Measurements from ENCODE around the gene DMPK.

DMPK gene

DNA sequence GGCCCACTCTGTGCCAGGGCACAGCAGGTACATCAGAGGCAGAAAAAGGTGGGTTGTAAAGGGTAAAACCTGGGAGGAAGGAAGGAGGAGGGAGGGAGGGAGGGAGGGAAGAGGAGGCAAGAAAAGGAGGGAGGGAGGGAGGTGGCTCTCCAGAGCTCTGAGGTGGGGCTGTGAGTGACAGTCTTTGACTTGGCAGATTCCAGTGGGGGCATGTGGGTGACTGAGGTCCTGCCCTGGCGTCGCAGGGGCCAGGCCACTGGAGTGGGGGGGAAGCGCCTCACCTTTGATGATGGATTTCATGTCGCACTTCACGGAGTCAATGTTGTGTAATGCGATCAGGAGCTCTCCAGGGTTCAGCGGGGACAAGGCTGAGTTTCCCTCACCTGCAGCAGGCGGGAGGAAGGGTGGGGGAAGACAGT, 38.8 kb upstream of the DMPK start:
- H3K27ac ChIP-seq (ENCODE audit: low read depth, low read length): no peak overlapping the region
- no peak overlapping the region for H3K18ac ChIP-seq (ENCODE audit: low read length)
- no peak overlapping the region for H3K4me3 ChIP-seq (ENCODE audit: low read depth, low read length)
- H3K79me2 ChIP-seq (ENCODE audit: control insufficient read depth, insufficient read depth, low read length, poor library complexity): peaks cover under 1% of the 10 kb centered on the region
- H3K9me3 ChIP-seq (ENCODE audit: insufficient read depth, low read depth, low read length): peaks cover 3% of the 10 kb centered on the region
- H3K23ac ChIP-seq (ENCODE audit: low read length): no peak overlapping the region
- peaks cover 62 to 64% of the 10 kb centered on the region in 2 experiments for H3K36me3 ChIP-seq (ENCODE audit: control insufficient read depth in 1 of 2, insufficient read depth in 2 of 2, low read length in 2 of 2)
- DNase-seq: no peak
- H3K79me1 ChIP-seq (ENCODE audit: low read length): peaks cover 4% of the 10 kb centered on the region
- no CpG with 5 or more reads among the region's 8 CpGs for WGBS (ENCODE audit: extremely low coverage, insufficient coverage, insufficient read length)
- peaks cover 8 to 16% of the 10 kb centered on the region in 2 experiments for H3K4me1 ChIP-seq (ENCODE audit: control insufficient read depth in 1 of 2, insufficient read depth in 2 of 2, low read length in 2 of 2)
- no peak overlapping the region for H2BK12ac ChIP-seq (ENCODE audit: low read length)
- H4K8ac ChIP-seq (ENCODE audit: low read depth, low read length): no peak overlapping the region
- no peak overlapping the region for H4K12ac ChIP-seq (ENCODE audit: low read depth, low read length)
- H2AFZ ChIP-seq (ENCODE audit: insufficient read depth, low read length, poor library complexity): no peak overlapping the region
- no peak overlapping the region for H3K4ac ChIP-seq (ENCODE audit: low read depth, low read length)
- H2BK5ac ChIP-seq (ENCODE audit: low read depth, low read length, poor library complexity): no peak overlapping the region
- no peak overlapping the region for H2AK5ac ChIP-seq (ENCODE audit: low read length)
- no peak overlapping the region for H2BK120ac ChIP-seq (ENCODE audit: insufficient read depth, low read length, poor library complexity)
- no peak overlapping the region for H3K14ac ChIP-seq (ENCODE audit: low read length)
- H3K4me2 ChIP-seq (ENCODE audit: low read length): no peak overlapping the region
- no peaks in the 10 kb centered on the region for H3K27me3 ChIP-seq (ENCODE audit: insufficient read depth, low read length)
- no peak overlapping the region for H4K91ac ChIP-seq (ENCODE audit: low read depth, low read length)
- no peak overlapping the region for H3K9ac ChIP-seq (ENCODE audit: low read length)

DNA sequence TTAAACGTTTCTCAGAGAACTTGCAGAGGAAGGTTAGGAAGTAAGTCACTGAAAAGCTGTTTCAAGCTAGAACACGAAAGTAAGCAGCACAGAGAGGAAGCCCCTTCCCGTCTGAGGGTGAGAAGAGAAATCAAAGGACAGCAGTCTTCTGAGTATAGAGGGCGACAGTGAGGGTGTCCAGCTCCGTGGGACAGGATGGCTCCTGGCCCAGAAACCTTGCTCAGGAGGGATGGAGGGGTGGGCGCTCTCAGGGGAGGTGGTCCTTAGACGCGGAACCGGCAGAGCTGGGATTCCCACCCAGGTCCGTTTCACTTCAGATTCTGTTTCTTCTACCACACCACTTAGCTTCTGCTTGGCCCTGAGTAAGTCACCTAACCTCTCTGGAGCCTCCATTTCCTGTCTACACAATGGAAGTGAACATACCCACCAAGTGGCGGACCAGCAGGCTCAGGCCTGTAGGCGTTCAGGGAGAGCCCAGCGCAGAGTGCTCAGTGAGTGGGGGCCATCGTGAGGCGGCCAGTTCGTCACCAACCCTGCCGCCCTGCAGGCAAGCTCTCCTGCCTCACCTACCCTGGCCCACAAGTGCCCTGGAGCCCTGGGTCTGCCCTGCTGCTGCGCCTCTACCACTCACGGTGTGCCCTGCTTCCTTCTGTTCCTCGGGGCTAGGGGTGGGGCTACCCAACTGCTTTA, 38.3 kb upstream of the DMPK start:
- no CpG with 5 or more reads among the region's 20 CpGs for WGBS (ENCODE audit: extremely low coverage, insufficient coverage, insufficient read length)
- no peak for DNase-seq

DNA sequence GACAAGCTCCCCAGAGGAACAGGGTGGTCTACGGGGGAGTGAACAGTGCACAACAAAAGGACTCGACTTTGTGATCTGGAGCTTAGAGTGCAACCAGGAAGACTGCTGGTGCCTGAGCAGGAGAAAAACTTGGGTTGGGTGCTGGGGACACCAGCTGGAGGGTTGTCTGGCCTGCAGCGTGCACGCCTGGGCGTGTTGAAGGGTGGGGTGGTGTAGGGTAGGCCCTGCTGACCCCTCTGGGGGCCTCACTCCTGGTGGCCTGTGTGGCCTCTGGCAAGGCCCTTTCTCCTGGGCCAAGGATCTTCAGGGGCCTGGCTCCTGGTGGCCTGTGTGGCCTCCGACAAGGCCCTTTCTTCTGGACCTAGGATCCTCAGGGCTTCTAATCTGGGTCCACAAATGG, 37.5 kb upstream of the DMPK start:
- Histone ChIP-seq H2BK120ac (ENCODE audit: insufficient read depth, low read length, poor library complexity) (no peak overlapping the region), H3K4me1 (ENCODE audit: control insufficient read depth in 1 of 2, insufficient read depth in 2 of 2, low read length in 2 of 2) (peaks cover 11 to 23% of the 10 kb centered on the region in 2 experiments), H3K9ac (ENCODE audit: low read length) (no peak overlapping the region), H3K79me1 (ENCODE audit: low read length) (peaks cover 12% of the 10 kb centered on the region), H3K27ac (ENCODE audit: low read depth, low read length) (no peak overlapping the region), H3K4ac (ENCODE audit: low read depth, low read length) (no peak overlapping the region), H3K14ac (ENCODE audit: low read length) (no peak overlapping the region), H2AFZ (ENCODE audit: insufficient read depth, low read length, poor library complexity) (no peak overlapping the region), H3K23ac (ENCODE audit: low read length) (no peak overlapping the region), H2BK5ac (ENCODE audit: low read depth, low read length, poor library complexity) (no peak overlapping the region), H3K18ac (ENCODE audit: low read length) (no peak overlapping the region), H3K27me3 (ENCODE audit: insufficient read depth, low read length) (no peaks in the 10 kb centered on the region), H4K12ac (ENCODE audit: low read depth, low read length) (no peak overlapping the region), H2AK5ac (ENCODE audit: low read length) (no peak overlapping the region), H4K91ac (ENCODE audit: low read depth, low read length) (no peak overlapping the region), H2BK12ac (ENCODE audit: low read length) (no peak overlapping the region), H3K9me3 (ENCODE audit: insufficient read depth, low read depth, low read length) (peaks cover 1% of the 10 kb centered on the region), H3K36me3 (ENCODE audit: control insufficient read depth in 1 of 2, insufficient read depth in 2 of 2, low read length in 2 of 2) (peaks cover 48 to 51% of the 10 kb centered on the region in 2 experiments), H3K4me2 (ENCODE audit: low read length) (no peak overlapping the region), H3K79me2 (ENCODE audit: control insufficient read depth, insufficient read depth, low read length, poor library complexity) (peaks cover 2% of the 10 kb centered on the region), H4K8ac (ENCODE audit: low read depth, low read length) (no peak overlapping the region), H3K4me3 (ENCODE audit: low read depth, low read length) (no peak overlapping the region)
- no CpG with 5 or more reads among the region's 6 CpGs for WGBS (ENCODE audit: extremely low coverage, insufficient coverage, insufficient read length)
- no peak for DNase-seq

More for the DNA sequence above, 38.3 kb upstream of the DMPK start:
- Histone ChIP-seq H3K4ac (ENCODE audit: low read depth, low read length) (no peak overlapping the region), H3K79me2 (ENCODE audit: control insufficient read depth, insufficient read depth, low read length, poor library complexity) (peaks cover 2% of the 10 kb centered on the region), H3K27ac (ENCODE audit: low read depth, low read length) (no peak overlapping the region), H3K9me3 (ENCODE audit: insufficient read depth, low read depth, low read length) (peaks cover 3% of the 10 kb centered on the region), H3K9ac (ENCODE audit: low read length) (no peak overlapping the region), H3K4me2 (ENCODE audit: low read length) (no peak overlapping the region), H3K4me3 (ENCODE audit: low read depth, low read length) (no peak overlapping the region), H3K18ac (ENCODE audit: low read length) (no peak overlapping the region), H3K23ac (ENCODE audit: low read length) (no peak overlapping the region), H4K12ac (ENCODE audit: low read depth, low read length) (no peak overlapping the region), H4K91ac (ENCODE audit: low read depth, low read length) (no peak overlapping the region), H2AK5ac (ENCODE audit: low read length) (no peak overlapping the region), H3K27me3 (ENCODE audit: insufficient read depth, low read length) (no peaks in the 10 kb centered on the region), H3K14ac (ENCODE audit: low read length) (no peak overlapping the region), H4K8ac (ENCODE audit: low read depth, low read length) (no peak overlapping the region), H2BK120ac (ENCODE audit: insufficient read depth, low read length, poor library complexity) (no peak overlapping the region), H2BK5ac (ENCODE audit: low read depth, low read length, poor library complexity) (no peak overlapping the region), H2AFZ (ENCODE audit: insufficient read depth, low read length, poor library complexity) (no peak overlapping the region), H2BK12ac (ENCODE audit: low read length) (no peak overlapping the region), H3K36me3 (ENCODE audit: control insufficient read depth in 1 of 2, insufficient read depth in 2 of 2, low read length in 2 of 2) (peaks cover 56 to 59% of the 10 kb centered on the region in 2 experiments), H3K79me1 (ENCODE audit: low read length) (peaks cover 7% of the 10 kb centered on the region), H3K4me1 (ENCODE audit: control insufficient read depth in 1 of 2, insufficient read depth in 2 of 2, low read length in 2 of 2) (peaks cover 8 to 19% of the 10 kb centered on the region in 2 experiments)

- no peak overlapping the region for H4K91ac ChIP-seq (ENCODE audit: low read depth, low read length)
- H2BK12ac ChIP-seq (ENCODE audit: low read length): no peak overlapping the region
- peak in 1 of 2 donors; percentile 16 for DNase-seq
- no peak overlapping the region for H2BK120ac ChIP-seq (ENCODE audit: insufficient read depth, low read length, poor library complexity)
- H3K14ac ChIP-seq (ENCODE audit: low read length): no peak overlapping the region
- peaks cover 11 to 25% of the 10 kb centered on the region in 2 experiments for H3K4me1 ChIP-seq (ENCODE audit: control insufficient read depth in 1 of 2, insufficient read depth in 2 of 2, low read length in 2 of 2)
- H3K4me2 ChIP-seq (ENCODE audit: low read length): no peak overlapping the region
- peak overlapping the region; percentile 4 for H3K4me3 ChIP-seq (ENCODE audit: low read depth, low read length)
- no peaks in the 10 kb centered on the region for H3K27me3 ChIP-seq (ENCODE audit: insufficient read depth, low read length)
- no peak overlapping the region for H3K18ac ChIP-seq (ENCODE audit: low read length)
- H2AFZ ChIP-seq (ENCODE audit: insufficient read depth, low read length, poor library complexity): no peak overlapping the region
- peaks cover 12% of the 10 kb centered on the region for H3K79me1 ChIP-seq (ENCODE audit: low read length)
- no peak overlapping the region for H3K4ac ChIP-seq (ENCODE audit: low read depth, low read length)
- H3K23ac ChIP-seq (ENCODE audit: low read length): no peak overlapping the region
- H4K8ac ChIP-seq (ENCODE audit: low read depth, low read length): no peak overlapping the region
- H4K12ac ChIP-seq (ENCODE audit: low read depth, low read length): peak overlapping the region; percentile 13
- no peak overlapping the region for H3K27ac ChIP-seq (ENCODE audit: low read depth, low read length)
- no peak overlapping the region for H2AK5ac ChIP-seq (ENCODE audit: low read length)
- H3K36me3 ChIP-seq (ENCODE audit: control insufficient read depth in 1 of 2, insufficient read depth in 2 of 2, low read length in 2 of 2): peaks cover 31 to 33% of the 10 kb centered on the region in 2 experiments
- no CpG with 5 or more reads among the region's 19 CpGs for WGBS (ENCODE audit: extremely low coverage, insufficient coverage, insufficient read length)
- H3K9me3 ChIP-seq (ENCODE audit: insufficient read depth, low read depth, low read length): no peaks in the 10 kb centered on the region
- no peak overlapping the region for H3K9ac ChIP-seq (ENCODE audit: low read length)
- peaks cover 2% of the 10 kb centered on the region for H3K79me2 ChIP-seq (ENCODE audit: control insufficient read depth, insufficient read depth, low read length, poor library complexity)
- H2BK5ac ChIP-seq (ENCODE audit: low read depth, low read length, poor library complexity): no peak overlapping the region
These were observed 35.5 kb upstream of the DMPK start for GRCh38 chr19:45817725-45818301.
